Body of pancreas (tissue), 4 donors: ENCODE data around the gene ZDHHC20. TPM values are rescaled to one million over a fixed set of nuclear protein-coding genes. Genes with fewer than 3 reads are reported as not detected.

Source experiments
- ATAC-seq: fragments of 150-250 bp; one replicate; pipeline ENCODE4 v1.9.1; 2016
- DNase-seq, 4 donors: peaks; one replicate each; pipeline ENCODE4 v3.0.0-alpha.2; 2019
- H3K27ac ChIP-seq, 4 donors: fragments of 200-600 bp; sonication (generic); 1 replicate in 3 of 4; 2 replicates in 1 of 4; pipeline versions ENCODE4 v1.5.1 to v1.6.1; 2016 to 2019; ENCODE audit warnings: mild to moderate bottlenecking in 1 of 4, mixed read lengths in 1 of 4, moderate library complexity in 1 of 4
- H3K27me3 ChIP-seq, 2 donors: fragments of 200-600 bp; sonication (generic); one replicate each; pipeline ENCODE4 v1.6.0; 2016; ENCODE audit warnings: mild to moderate bottlenecking in 1 of 2
- H3K36me3 ChIP-seq, 2 donors: fragments of 200-600 bp; sonication (generic); replicated peaks in 1 of 2; 2 replicates each; pipeline ENCODE4 v1.5.1; 2016; ENCODE audit warnings: low read depth in 2 of 2; ENCODE audit not compliant: insufficient read depth in 1 of 2
- H3K4me1 ChIP-seq: fragments of 200-600 bp; sonication (generic); one replicate; pipeline ENCODE4 v1.6.0; 2016
- H3K4me3 ChIP-seq, 2 donors: fragments of 200-600 bp; sonication (generic); 1 replicate in 1 of 2; 2 replicates in 1 of 2; pipeline ENCODE4 v1.5.1; 2016 to 2019
- H3K9me3 ChIP-seq, 3 donors: fragments of 200-600 bp; sonication (generic); 1 replicate in 2 of 3; 2 replicates in 1 of 3; pipeline ENCODE4 v1.5.1; 2016
- POLR2A ChIP-seq, 3 donors: fragments of 450-650 bp; IDR thresholded peaks; one replicate each; pipeline ENCODE4 v1.6.1; 2016; ENCODE audit warnings: antibody characterized with exemption in 3 of 3, mild to moderate bottlenecking in 2 of 3
- WGBS, 2 donors: methylation state at CpG; one replicate each; pipeline ENCODE4 v1.1.5; 2017; 5-methylcytosine and 5-hydroxymethylcytosine counted together
- intact Hi-C: fragments of 100-400 bp; cut with DNase I; formaldehyde crosslinking; loops from one replicate; pipeline ENCODE4 v1.15.1; 2023
- total RNA-seq, 2 donors: library from RNA; depleted of rRNA; stranded (reverse); fragments of >200 nt; gene quantifications; one replicate each; pipeline ENCODE4 v1.1.0, GENCODE V29; 2016
- TF ChIP-seq, protein P1 (sequence below), 7 experiments: fragments of 450-650 bp in 4 of 7; fragments of 200-600 bp in 3 of 7; sonication (generic) in 3 of 7; IDR thresholded peaks; one replicate each; pipeline ENCODE4 v1.5.1; 2016 to 2019; ENCODE audit warnings: antibody characterized with exemption in 7 of 7

ZDHHC20 gene
- total RNA-seq, 2 donors from 2014 or later, result 16.5 to 22.1 TPM

DNA sequence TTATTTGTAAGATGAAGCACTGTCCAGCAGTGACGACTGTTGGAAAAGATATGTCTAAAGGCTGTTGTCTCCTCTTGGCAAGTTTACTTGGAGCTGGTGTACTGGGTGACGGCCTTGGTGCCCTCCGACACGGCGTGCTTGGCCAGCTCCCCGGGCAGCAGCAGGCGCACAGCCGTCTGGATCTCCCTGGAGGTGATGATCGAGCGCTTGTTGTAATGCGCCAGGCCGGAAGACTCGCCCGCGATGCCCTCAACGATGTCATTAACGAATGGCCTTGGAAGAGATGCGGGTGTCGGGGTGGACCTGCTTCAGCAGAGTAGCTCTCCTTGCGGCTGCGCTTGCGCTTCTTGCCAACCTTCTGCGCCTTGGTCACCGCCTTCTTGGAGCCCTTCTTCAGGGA is 24.6 kb upstream of the ZDHHC20 start:
- Histone ChIP-seq H3K27me3 (no peaks in the 10 kb centered on the region), H3K4me1 (peaks cover 5% of the 10 kb centered on the region), H3K9me3 (peaks cover 0 to 20% (median 0%) of the 10 kb centered on the region in 3 donors), H3K4me3 (no peak overlapping the region), H3K36me3 (no peaks in the 10 kb centered on the region), H3K27ac (no peak overlapping the region)
- intact Hi-C loops, result loop anchor here (5.0 kb wide), 1 partner anchor 376 kb away; no protein-coding TSS in a partner anchor
- DNase-seq (no peak), ATAC-seq (no peak)
- no peak for TF ChIP-seq POLR2A (IDR thresholded peaks at IDR 0.05)
- TF ChIP-seq, protein P1, sequence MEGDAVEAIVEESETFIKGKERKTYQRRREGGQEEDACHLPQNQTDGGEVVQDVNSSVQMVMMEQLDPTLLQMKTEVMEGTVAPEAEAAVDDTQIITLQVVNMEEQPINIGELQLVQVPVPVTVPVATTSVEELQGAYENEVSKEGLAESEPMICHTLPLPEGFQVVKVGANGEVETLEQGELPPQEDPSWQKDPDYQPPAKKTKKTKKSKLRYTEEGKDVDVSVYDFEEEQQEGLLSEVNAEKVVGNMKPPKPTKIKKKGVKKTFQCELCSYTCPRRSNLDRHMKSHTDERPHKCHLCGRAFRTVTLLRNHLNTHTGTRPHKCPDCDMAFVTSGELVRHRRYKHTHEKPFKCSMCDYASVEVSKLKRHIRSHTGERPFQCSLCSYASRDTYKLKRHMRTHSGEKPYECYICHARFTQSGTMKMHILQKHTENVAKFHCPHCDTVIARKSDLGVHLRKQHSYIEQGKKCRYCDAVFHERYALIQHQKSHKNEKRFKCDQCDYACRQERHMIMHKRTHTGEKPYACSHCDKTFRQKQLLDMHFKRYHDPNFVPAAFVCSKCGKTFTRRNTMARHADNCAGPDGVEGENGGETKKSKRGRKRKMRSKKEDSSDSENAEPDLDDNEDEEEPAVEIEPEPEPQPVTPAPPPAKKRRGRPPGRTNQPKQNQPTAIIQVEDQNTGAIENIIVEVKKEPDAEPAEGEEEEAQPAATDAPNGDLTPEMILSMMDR (IDR thresholded peaks at IDR 0.05), result no peak
- 80 to 85% methylated on average over 23 to 24 of the region's 24 CpGs for WGBS, 2 donors

DNA sequence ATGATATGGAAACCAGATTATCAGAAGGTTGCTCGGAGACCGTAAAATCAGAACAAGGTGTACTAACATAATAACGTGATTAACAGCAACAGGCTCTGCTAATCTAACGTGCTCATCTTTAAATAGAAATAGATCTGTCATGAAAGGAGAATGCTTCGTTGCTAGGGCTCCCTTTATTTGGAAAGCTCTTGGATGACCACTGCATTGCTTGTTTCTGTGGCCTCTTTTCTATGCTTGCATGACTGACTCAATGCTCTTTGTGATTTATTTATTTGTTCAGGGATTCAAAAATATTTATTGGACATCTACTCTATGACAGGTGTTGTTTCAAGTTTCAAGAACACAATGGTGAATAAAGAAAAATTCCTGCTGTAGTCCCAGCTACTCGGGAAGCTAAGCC is 22.3 kb upstream of the ZDHHC20 start:
- H3K27ac ChIP-seq, result no peak overlapping the region
- H3K27me3 ChIP-seq, result no peaks in the 10 kb centered on the region
- TF ChIP-seq, protein P1 (IDR thresholded peaks at IDR 0.05), result no peak
- no peak for TF ChIP-seq POLR2A (IDR thresholded peaks at IDR 0.05)
- 26 to 30% methylated on average over 6 of the region's 6 CpGs for WGBS, 2 donors
- H3K9me3 ChIP-seq, result no peaks in the 10 kb centered on the region
- intact Hi-C loops, result loop anchor here (5.0 kb wide), 1 partner anchor 374 kb away; no protein-coding TSS in a partner anchor
- H3K36me3 ChIP-seq, result no peaks in the 10 kb centered on the region
- no peak overlapping the region for H3K4me3 ChIP-seq
- DNase-seq (no peak), ATAC-seq (no peak)
- peaks cover 5% of the 10 kb centered on the region for H3K4me1 ChIP-seq

DNA sequence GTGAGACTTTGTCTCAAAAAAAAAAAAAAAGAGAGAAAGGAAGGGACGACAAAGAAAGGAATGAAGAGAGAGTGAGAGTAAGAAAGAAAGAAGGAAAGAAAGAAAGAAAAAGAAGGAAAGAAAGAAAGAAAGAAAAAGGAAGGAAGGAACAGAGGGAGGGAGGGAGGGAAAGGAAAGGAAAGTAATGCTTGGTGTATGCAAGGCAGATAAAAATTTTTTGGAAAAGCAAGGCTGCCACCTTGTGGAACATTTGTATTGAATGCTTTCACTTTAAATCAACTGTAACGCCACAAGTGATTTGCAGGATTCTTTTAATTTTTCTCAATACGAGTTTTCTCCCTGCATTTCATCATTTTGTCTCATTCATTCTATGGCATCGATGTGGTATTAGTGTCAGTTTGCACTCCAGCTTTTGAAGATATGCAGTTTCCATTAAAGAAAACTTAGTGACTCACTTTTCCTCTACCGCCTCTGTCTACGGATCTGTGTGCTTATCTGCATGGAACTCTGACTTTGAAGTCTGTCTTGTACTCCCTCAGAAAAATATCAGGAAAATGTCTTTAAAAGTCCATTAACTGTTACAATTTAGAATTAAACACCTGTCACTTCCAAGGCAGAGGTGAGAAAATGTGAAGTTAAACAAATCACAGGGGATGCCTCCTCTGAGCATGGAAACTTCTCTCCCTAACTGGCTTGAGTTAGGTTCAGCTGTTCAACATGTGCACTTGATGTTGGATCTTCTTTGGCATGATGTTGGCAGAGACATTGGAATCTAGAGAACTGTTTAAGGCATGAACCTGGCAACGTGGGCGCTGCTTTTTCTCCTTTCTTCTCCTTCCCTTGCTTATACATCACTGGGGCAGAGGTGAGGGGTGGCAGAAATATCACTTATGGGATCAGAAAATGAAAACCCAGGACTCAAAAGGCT is 20.0 kb upstream of the ZDHHC20 start:
- H3K36me3 ChIP-seq, result no peaks in the 10 kb centered on the region
- H3K27me3 ChIP-seq, result no peaks in the 10 kb centered on the region
- 13% methylated on average over 8 of the region's 8 CpGs for WGBS, 2 donors
- DNase-seq (peak; percentile 35 to 66 (median 44)), ATAC-seq (peak; percentile 59)
- TF ChIP-seq POLR2A (IDR thresholded peaks at IDR 0.05), result no peak
- TF ChIP-seq, protein P1 (IDR thresholded peaks at IDR 0.05), result peak in 6 of 7 experiments; percentile 50 to 80 (median 74)
- H3K4me1 ChIP-seq, result peaks cover 10% of the 10 kb centered on the region
- intact Hi-C loops, result loop anchor here (10.0 kb wide), 1 partner anchor 184 kb away; no protein-coding TSS in a partner anchor
- no peaks in the 10 kb centered on the region for H3K9me3 ChIP-seq
- H3K27ac ChIP-seq, result no peak overlapping the region
- no peak overlapping the region for H3K4me3 ChIP-seq

DNA sequence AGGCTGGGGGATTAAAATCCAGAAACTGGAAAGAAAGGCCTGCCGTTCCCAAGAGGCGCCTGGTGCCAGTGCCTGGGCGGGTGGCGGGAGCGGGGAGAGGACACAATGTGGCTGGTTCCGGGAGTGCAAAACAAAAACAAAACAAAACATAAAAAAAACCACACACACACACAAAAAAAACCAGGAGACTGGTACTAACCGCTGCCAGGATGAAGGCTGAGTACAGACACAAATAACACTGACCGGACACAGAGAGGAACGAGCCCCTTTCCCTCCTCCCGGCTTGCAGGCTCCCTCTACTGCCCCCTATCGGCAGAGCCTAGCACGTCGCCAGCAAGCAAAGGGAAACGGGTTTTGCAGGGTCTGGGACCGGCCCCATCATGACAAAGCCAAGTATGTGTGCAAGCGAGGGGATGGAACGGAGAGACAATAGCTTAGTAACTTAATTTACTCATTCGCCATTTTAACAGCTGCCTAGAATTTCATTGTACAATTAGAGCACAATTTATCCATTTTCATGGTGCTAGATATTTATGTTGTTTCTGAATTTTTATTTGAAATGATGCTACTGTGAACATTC is 17.9 kb upstream of the ZDHHC20 start:
- DNase-seq (peak; percentile 84 to 88 (median 86)), ATAC-seq (peak; percentile 89)
- no peaks in the 10 kb centered on the region for H3K9me3 ChIP-seq
- H3K27ac ChIP-seq, result peak overlapping the region in 1 of 4 donors; percentile 26
- H3K36me3 ChIP-seq, result no peaks in the 10 kb centered on the region
- H3K4me1 ChIP-seq, result peaks cover 10% of the 10 kb centered on the region
- H3K4me3 ChIP-seq, result peak overlapping the region in 1 of 2 donors; percentile 12
- intact Hi-C loops, result loop anchor here (10.0 kb wide), 1 partner anchor 182 kb away; no protein-coding TSS in a partner anchor
- no peaks in the 10 kb centered on the region for H3K27me3 ChIP-seq
- TF ChIP-seq, protein P1 (IDR thresholded peaks at IDR 0.05), result peak; percentile 87 to 98 (median 95)
- peak in 1 of 3 donors; percentile 36 for TF ChIP-seq POLR2A (IDR thresholded peaks at IDR 0.05)
- WGBS, 2 donors, result 3 to 5% methylated on average over 17 to 18 of the region's 18 CpGs
